HepG2 (cell line): ENCODE measurements around the gene ZNF207. TPM values are rescaled to one million over a fixed set of nuclear protein-coding genes. Genes with fewer than 3 reads are reported as not detected.

Experiments
- ATAC-seq: fragments of 200-7000 bp; cut with Tn5 transposase; 3 replicates; pipeline ENCODE4 v1.9.1; 2020; ENCODE audit warnings: mild to moderate bottlenecking, moderate library complexity
- BruUV-seq: library from RNA; stranded (reverse); fragments of 400-500 nt; replicated peaks from 2 replicates; lab custom pipeline; 2021; lab: Mats Ljungman, UMichigan
- CTCF ChIA-PET: fragments of 300-600 bp; formaldehyde crosslinking; extraction: SDS; loops from one replicate; lab custom pipeline; 2021; ENCODE audit warnings: low total read pairs, inconsistent platforms, low intra/inter-chr PET ratio; lab: Yijun Ruan, JAX
- POLR2A ChIA-PET: fragments of 350-600 bp; sonication (Branson Sonifier 250); formaldehyde crosslinking; loops from one replicate; lab custom pipeline; 2020; ENCODE audit warnings: antibody characterized with exemption, inconsistent platforms; lab: Yijun Ruan, JAX
- DNase-seq: peaks from one replicate; pipeline ENCODE4 v3.0.0-alpha.2; 2015; ENCODE audit warnings: low spot score
- FAIRE-seq: peaks from 3 replicates; lab custom pipeline; 2011; peaks lifted over from hg19 to GRCh38; lab: Jason Lieb, UNC
- H2AFZ ChIP-seq: one replicate; pipeline ENCODE4 v1.6.1; 2011; ENCODE audit warnings: low read length, inconsistent platforms
- H3K27ac ChIP-seq: fragments of 300-600 bp; 3 replicates; pipeline ENCODE4 v1.8.0; 2011; ENCODE audit warnings: mixed run types, mild to moderate bottlenecking, mixed read lengths, low read length, inconsistent platforms; ENCODE audit not compliant: insufficient read depth; ENCODE audit errors: extremely low read length
- H3K27me3 ChIP-seq, 2 experiments: fragments of 200-600 bp in 1 of 2; 2 replicates in 1 of 2; 3 replicates in 1 of 2; pipeline versions ENCODE4 v1.6.0 to v1.8.0; 2011; ENCODE audit warnings: low read length in 2 of 2, mild to moderate bottlenecking in 2 of 2, moderate library complexity in 2 of 2, inconsistent platforms in 1 of 2; ENCODE audit not compliant: insufficient read depth in 2 of 2, control insufficient read depth in 1 of 2
- H3K36me3 ChIP-seq, 2 experiments: fragments of 200-600 bp in 1 of 2; replicated peaks in 1 of 2; 2 replicates in 1 of 2; 3 replicates in 1 of 2; pipeline versions ENCODE4 v1.5.1 to v1.8.0; 2011; ENCODE audit warnings: low read length in 2 of 2, inconsistent platforms in 1 of 2; ENCODE audit not compliant: insufficient read depth in 2 of 2, control insufficient read depth in 1 of 2
- H3K4me1 ChIP-seq: 2 replicates; pipeline ENCODE4 v1.5.1; 2012; ENCODE audit warnings: low read length, inconsistent platforms; ENCODE audit not compliant: insufficient read depth
- H3K4me2 ChIP-seq: 2 replicates; pipeline ENCODE4 v1.6.0; 2011; ENCODE audit warnings: low read depth, low read length, inconsistent platforms
- H3K4me3 ChIP-seq, 3 experiments: fragments of 200-600 bp in 1 of 3; sonication (generic), shearing (Covaris generic) in 1 of 3; replicated peaks in 1 of 3; 2 replicates each; pipeline ENCODE4 v1.5.1; 2011 to 2016; ENCODE audit warnings: low read length in 3 of 3, inconsistent platforms in 2 of 3, low read depth in 2 of 3, mild to moderate bottlenecking in 2 of 3, control low read depth in 1 of 3, mixed read lengths in 1 of 3; ENCODE audit not compliant: insufficient read depth in 1 of 3
- H3K79me2 ChIP-seq: one replicate; pipeline ENCODE4 v1.6.1; 2011; ENCODE audit warnings: low read length, inconsistent platforms; ENCODE audit not compliant: insufficient read depth
- H3K9ac ChIP-seq: 2 replicates; pipeline ENCODE4 v1.6.0; 2011; ENCODE audit warnings: mild to moderate bottlenecking, low read depth, low read length, inconsistent platforms; ENCODE audit not compliant: insufficient read depth
- H3K9me3 ChIP-seq: 2 replicates; pipeline ENCODE4 v1.5.1; 2012; ENCODE audit warnings: mild to moderate bottlenecking, low read length
- H4K20me1 ChIP-seq: 2 replicates; pipeline ENCODE4 v1.6.0; 2011; ENCODE audit warnings: inconsistent platforms, mild to moderate bottlenecking, low read length, moderate library complexity; ENCODE audit not compliant: insufficient read depth
- CEBPB ChIP-seq: IDR thresholded peaks from 2 replicates; pipeline ENCODE4 v1.6.1; 2011; ENCODE audit warnings: low read depth, low read length, improper control_type of control experiment, borderline replicate concordance
- CEBPG ChIP-seq: IDR thresholded peaks from 2 replicates; pipeline ENCODE4 v1.6.1; 2016
- CHD4 ChIP-seq: fragments of 200-600 bp; sonication (generic); IDR thresholded peaks from 2 replicates; pipeline ENCODE4 v1.7.0; 2017; ENCODE audit warnings: mild to moderate bottlenecking, low read length, borderline replicate concordance
- HMG20A ChIP-seq: IDR thresholded peaks from 2 replicates; pipeline ENCODE4 v1.6.1; 2016; ENCODE audit warnings: borderline replicate concordance
- HNRNPL ChIP-seq: fragments of 200-400 bp; formaldehyde crosslinking; IDR thresholded peaks from 2 replicates; pipeline ENCODE4 v1.6.1; 2017; ENCODE audit warnings: mild to moderate bottlenecking, low read depth, low read length
- MAF1 ChIP-seq: sonication (generic); formaldehyde crosslinking; IDR thresholded peaks from 2 replicates; pipeline ENCODE4 v1.5.0; 2020; ENCODE audit warnings: missing genetic modification reagents, borderline replicate concordance
- MTF2 ChIP-seq: sonication (generic); formaldehyde crosslinking; IDR thresholded peaks from 2 replicates; pipeline ENCODE4 v1.5.0; 2020; ENCODE audit warnings: missing genetic modification reagents, borderline replicate concordance
- NRL ChIP-seq: sonication (generic); formaldehyde crosslinking; IDR thresholded peaks from 2 replicates; pipeline ENCODE4 v1.5.0; 2020; ENCODE audit warnings: missing genetic modification reagents, mild to moderate bottlenecking, moderate library complexity, borderline replicate concordance
- POLR2AphosphoS5 ChIP-seq: IDR thresholded peaks from 2 replicates; pipeline ENCODE4 v1.6.1; 2012; ENCODE audit warnings: low read depth, low read length
- SOX6 ChIP-seq, 2 experiments: fragments of 450-650 bp in 1 of 2; sonication (generic) in 1 of 2; formaldehyde crosslinking in 1 of 2; IDR thresholded peaks; 2 replicates each; pipeline versions ENCODE4 v1.4.0 to v1.6.1; 2017 to 2020; ENCODE audit warnings: antibody characterized with exemption in 1 of 2, mild to moderate bottlenecking in 1 of 2, missing genetic modification reagents in 1 of 2
- ZNF772 ChIP-seq: sonication (generic); formaldehyde crosslinking; IDR thresholded peaks from 2 replicates; pipeline ENCODE4 v1.5.0; 2020; ENCODE audit warnings: mild to moderate bottlenecking, missing genetic modification reagents
- WGBS: methylation state at CpG from one replicate; pipeline ENCODE4 v1.1.6; 2017; ENCODE audit warnings: low lambda C conversion rate; 5-methylcytosine and 5-hydroxymethylcytosine counted together
- in situ Hi-C: cut with HindIII; loops from 2 replicates; pipeline ENCODE4 v1.10.0; 2017; ENCODE audit warnings: low pct_unique_long_range_greater_than_20kb; ENCODE audit not compliant: extremely low pct_ligation_motif_present
- intact Hi-C: fragments of 100-400 bp; cut with micrococcal nuclease; formaldehyde crosslinking; loops from one replicate; pipeline ENCODE4 v1.10.0; 2022; ENCODE audit not compliant: unreplicated experiment
- polyA plus RNA-seq, 8 experiments: library from polyadenylated mRNA; depleted of rRNA in 3 of 8; stranded (reverse) in 7 of 8; unstranded in 1 of 8; fragments of >200 nt; fragmentation: Illumina TruSeq in 4 of 8; extraction: Trizol in 4 of 8; gene quantifications; 2 replicates each; pipeline versions ENCODE4 v1.2.1 to v1.2.3, GENCODE V29; 2011 to 2016; ENCODE audit warnings: low read depth in 4 of 8, missing spikeins in 1 of 8, mixed read lengths in 1 of 8; ENCODE audit not compliant: insufficient read depth in 1 of 8
- total RNA-seq, 5 experiments: library from RNA; depleted of rRNA; stranded (reverse); fragments of >200 nt; fragmentation: Illumina TruSeq; extraction: Trizol; gene quantifications; 2 replicates each; pipeline ENCODE4 v1.2.3, GENCODE V29; 2016; ENCODE audit warnings: low read depth in 1 of 5
- TF ChIP-seq, protein P1 (sequence below), 2 experiments: fragments of 450-650 bp in 1 of 2; sonication (generic) in 1 of 2; formaldehyde crosslinking; IDR thresholded peaks; 2 replicates each; pipeline versions ENCODE4 v1.5.0 to v1.8.0; 2020 to 2022; ENCODE audit warnings: mild to moderate bottlenecking in 1 of 2, missing genetic modification reagents in 1 of 2
- TF ChIP-seq, protein P2 (sequence below): sonication (generic); formaldehyde crosslinking; IDR thresholded peaks from 2 replicates; pipeline ENCODE4 v1.4.0; 2020; ENCODE audit warnings: missing genetic modification reagents, borderline replicate concordance
- TF ChIP-seq, protein P3 (sequence below): sonication (generic); formaldehyde crosslinking; IDR thresholded peaks from 2 replicates; pipeline ENCODE4 v1.4.0; 2020; ENCODE audit warnings: missing genetic modification reagents, borderline replicate concordance
- TF ChIP-seq, protein P4 (sequence below): IDR thresholded peaks from 2 replicates; pipeline ENCODE4 v1.6.1; 2018; ENCODE audit warnings: missing genetic modification reagents

ZNF207 gene
- total and polyA plus RNA-seq, 2 of the 13 experiments (the other 11 are each of a cell fraction or from before 2014, with no cell fraction given) = 150 to 164 TPM

DNA sequence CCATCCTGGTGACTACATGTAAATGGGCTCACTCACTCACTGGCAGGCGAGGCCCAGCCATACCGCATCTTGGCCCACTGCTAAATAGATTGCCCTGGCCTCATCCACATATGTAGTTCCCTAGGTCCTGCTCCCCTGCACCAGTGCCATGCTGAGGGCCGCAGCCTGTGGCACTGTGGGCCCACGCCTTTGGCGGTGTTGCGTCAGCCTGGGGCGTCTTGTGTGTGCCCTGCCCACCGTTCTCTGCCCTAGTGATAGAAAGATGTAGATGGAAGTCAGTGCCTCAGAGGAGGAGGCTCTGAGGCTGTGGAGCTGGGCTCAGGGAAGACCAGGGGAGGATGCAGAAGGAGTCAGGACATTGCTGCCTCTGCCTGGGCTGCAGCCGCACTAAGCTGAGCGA is 26.9 kb upstream of the ZNF207 start:
- Histone ChIP-seq H2AFZ (peak overlapping the region; percentile 16), H3K27ac (peak overlapping the region; percentile 4), H3K9ac (no peak overlapping the region), H3K9me3 (no peaks in the 10 kb centered on the region), H3K36me3 (no peaks in the 10 kb centered on the region), H3K27me3 (no peaks in the 10 kb centered on the region; a peak in 1 of 5 replicates), H3K79me2 (no peaks in the 10 kb centered on the region), H3K4me3 (peak overlapping the region in 1 of 3 experiments; percentile 55; a peak in 1 of 6 replicates), H3K4me2 (peak overlapping the region; percentile 91), H3K4me1 (peaks cover 85% of the 10 kb centered on the region), H4K20me1 (no peaks in the 10 kb centered on the region)
- BruUV-seq = no TSS peak
- in situ Hi-C loops = loop anchor here (5.0 kb wide), 1 partner anchor 66 kb away; no protein-coding TSS in a partner anchor
- intact Hi-C loops = no loop called here
- 60% methylated on average over 3 of the region's 10 CpGs for WGBS
- FAIRE-seq = no peak
- POLR2A ChIA-PET = interaction anchor here (2.7 kb wide), 1 partner anchor 18 kb away, joined by 10 read pairs; the partner anchor contains the start of gene C17orf75
- ATAC-seq = peak; percentile 7
- CTCF ChIA-PET = no interaction called here
- DNase-seq = no peak
- TF ChIP-seq, protein P1, sequence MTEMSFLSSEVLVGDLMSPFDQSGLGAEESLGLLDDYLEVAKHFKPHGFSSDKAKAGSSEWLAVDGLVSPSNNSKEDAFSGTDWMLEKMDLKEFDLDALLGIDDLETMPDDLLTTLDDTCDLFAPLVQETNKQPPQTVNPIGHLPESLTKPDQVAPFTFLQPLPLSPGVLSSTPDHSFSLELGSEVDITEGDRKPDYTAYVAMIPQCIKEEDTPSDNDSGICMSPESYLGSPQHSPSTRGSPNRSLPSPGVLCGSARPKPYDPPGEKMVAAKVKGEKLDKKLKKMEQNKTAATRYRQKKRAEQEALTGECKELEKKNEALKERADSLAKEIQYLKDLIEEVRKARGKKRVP (CRISPR knock-in tag; IDR thresholded peaks at IDR 0.05) = peak in 1 of 2 experiments; percentile 74; a peak in 1 of 4 replicates
- TF ChIP-seq CHD4 (no peak), POLR2AphosphoS5 (no peak), CEBPB (peak; percentile 17; the same call in 1 of the 2 replicates), HMG20A (CRISPR knock-in tag) (no peak), NRL (CRISPR knock-in tag) (no peak), SOX6 (IDR thresholded peaks at IDR 0.05) (no peak), SOX6 (CRISPR knock-in tag; IDR thresholded peaks at IDR 0.05) (no peak), MAF1 (CRISPR knock-in tag) (no peak), MTF2 (no peak), ZNF772 (CRISPR knock-in tag) (no peak), CEBPG (peak; percentile 37; the same call in 1 of the 2 replicates), HNRNPL (peak; percentile 77; the same call in 1 of the 2 replicates)
- TF ChIP-seq, protein P2, sequence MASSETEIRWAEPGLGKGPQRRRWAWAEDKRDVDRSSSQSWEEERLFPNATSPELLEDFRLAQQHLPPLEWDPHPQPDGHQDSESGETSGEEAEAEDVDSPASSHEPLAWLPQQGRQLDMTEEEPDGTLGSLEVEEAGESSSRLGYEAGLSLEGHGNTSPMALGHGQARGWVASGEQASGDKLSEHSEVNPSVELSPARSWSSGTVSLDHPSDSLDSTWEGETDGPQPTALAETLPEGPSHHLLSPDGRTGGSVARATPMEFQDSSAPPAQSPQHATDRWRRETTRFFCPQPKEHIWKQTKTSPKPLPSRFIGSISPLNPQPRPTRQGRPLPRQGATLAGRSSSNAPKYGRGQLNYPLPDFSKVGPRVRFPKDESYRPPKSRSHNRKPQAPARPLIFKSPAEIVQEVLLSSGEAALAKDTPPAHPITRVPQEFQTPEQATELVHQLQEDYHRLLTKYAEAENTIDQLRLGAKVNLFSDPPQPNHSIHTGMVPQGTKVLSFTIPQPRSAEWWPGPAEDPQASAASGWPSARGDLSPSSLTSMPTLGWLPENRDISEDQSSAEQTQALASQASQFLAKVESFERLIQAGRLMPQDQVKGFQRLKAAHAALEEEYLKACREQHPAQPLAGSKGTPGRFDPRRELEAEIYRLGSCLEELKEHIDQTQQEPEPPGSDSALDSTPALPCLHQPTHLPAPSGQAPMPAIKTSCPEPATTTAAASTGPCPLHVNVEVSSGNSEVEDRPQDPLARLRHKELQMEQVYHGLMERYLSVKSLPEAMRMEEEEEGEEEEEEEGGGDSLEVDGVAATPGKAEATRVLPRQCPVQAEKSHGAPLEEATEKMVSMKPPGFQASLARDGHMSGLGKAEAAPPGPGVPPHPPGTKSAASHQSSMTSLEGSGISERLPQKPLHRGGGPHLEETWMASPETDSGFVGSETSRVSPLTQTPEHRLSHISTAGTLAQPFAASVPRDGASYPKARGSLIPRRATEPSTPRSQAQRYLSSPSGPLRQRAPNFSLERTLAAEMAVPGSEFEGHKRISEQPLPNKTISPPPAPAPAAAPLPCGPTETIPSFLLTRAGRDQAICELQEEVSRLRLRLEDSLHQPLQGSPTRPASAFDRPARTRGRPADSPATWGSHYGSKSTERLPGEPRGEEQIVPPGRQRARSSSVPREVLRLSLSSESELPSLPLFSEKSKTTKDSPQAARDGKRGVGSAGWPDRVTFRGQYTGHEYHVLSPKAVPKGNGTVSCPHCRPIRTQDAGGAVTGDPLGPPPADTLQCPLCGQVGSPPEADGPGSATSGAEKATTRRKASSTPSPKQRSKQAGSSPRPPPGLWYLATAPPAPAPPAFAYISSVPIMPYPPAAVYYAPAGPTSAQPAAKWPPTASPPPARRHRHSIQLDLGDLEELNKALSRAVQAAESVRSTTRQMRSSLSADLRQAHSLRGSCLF (CRISPR knock-in tag) = no peak
- TF ChIP-seq, protein P3, sequence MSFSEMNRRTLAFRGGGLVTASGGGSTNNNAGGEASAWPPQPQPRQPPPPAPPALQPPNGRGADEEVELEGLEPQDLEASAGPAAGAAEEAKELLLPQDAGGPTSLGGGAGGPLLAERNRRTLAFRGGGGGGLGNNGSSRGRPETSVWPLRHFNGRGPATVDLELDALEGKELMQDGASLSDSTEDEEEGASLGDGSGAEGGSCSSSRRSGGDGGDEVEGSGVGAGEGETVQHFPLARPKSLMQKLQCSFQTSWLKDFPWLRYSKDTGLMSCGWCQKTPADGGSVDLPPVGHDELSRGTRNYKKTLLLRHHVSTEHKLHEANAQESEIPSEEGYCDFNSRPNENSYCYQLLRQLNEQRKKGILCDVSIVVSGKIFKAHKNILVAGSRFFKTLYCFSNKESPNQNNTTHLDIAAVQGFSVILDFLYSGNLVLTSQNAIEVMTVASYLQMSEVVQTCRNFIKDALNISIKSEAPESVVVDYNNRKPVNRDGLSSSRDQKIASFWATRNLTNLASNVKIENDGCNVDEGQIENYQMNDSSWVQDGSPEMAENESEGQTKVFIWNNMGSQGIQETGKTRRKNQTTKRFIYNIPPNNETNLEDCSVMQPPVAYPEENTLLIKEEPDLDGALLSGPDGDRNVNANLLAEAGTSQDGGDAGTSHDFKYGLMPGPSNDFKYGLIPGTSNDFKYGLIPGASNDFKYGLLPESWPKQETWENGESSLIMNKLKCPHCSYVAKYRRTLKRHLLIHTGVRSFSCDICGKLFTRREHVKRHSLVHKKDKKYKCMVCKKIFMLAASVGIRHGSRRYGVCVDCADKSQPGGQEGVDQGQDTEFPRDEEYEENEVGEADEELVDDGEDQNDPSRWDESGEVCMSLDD = no peak
- TF ChIP-seq, protein P4, sequence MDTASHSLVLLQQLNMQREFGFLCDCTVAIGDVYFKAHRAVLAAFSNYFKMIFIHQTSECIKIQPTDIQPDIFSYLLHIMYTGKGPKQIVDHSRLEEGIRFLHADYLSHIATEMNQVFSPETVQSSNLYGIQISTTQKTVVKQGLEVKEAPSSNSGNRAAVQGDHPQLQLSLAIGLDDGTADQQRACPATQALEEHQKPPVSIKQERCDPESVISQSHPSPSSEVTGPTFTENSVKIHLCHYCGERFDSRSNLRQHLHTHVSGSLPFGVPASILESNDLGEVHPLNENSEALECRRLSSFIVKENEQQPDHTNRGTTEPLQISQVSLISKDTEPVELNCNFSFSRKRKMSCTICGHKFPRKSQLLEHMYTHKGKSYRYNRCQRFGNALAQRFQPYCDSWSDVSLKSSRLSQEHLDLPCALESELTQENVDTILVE (CRISPR knock-in tag) = no peak
